Umbilical cord (tissue), 2 donors: ENCODE data around the gene ROBO1. TPM values are rescaled to one million over a fixed set of nuclear protein-coding genes. Genes with fewer than 3 reads are reported as not detected.

Experiments used
- DNase-seq: peaks from one replicate; pipeline ENCODE4 v3.0.0-alpha.2; 2015; ENCODE audit warnings: low spot score
- total RNA-seq: library from RNA; depleted of rRNA; stranded (reverse); fragments of >200 nt; gene quantifications from one replicate; pipeline ENCODE4 v1.2.3, GENCODE V29; 2014; ENCODE audit warnings: low replicate concordance; ENCODE audit not compliant: insufficient read depth

Gene ROBO1
- total RNA-seq, 1 donor from 2014 or later: 27.9 TPM

DNA sequence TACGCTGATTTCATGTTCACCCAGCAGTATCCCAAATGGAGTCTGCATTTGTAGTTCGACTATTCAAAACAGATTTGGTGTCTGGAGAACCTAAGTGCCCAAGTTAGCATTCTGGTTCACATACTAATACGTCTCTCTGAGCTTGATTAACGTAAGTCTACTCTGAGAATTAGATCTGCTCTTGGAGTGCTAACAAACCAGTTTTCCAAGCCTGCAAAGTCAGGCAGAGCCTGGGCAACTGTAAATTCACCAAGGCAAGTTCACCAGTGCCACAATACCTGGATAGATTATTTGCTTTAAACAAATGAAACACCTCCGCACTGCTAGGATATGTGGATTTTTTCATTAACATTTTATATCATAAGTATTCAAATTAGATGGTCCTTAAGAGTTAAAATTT, 912.6 kb downstream of the ROBO1 start:
- no peak for DNase-seq

- DNase-seq: no peak
Measured at GRCh38 chr3:78848392-78849288, 919.2 kb downstream of the ROBO1 start.

- DNase-seq: no peak
Measured at GRCh38 chr3:78847603-78848002, 920.2 kb downstream of the ROBO1 start.

GRCh38 chr3:78847203-78847602, 920.6 kb downstream of the ROBO1 start:
- no peak for DNase-seq

- DNase-seq: peak; percentile 62
Measured at GRCh38 chr3:78846718-78847117, 921.1 kb downstream of the ROBO1 start.

DNA sequence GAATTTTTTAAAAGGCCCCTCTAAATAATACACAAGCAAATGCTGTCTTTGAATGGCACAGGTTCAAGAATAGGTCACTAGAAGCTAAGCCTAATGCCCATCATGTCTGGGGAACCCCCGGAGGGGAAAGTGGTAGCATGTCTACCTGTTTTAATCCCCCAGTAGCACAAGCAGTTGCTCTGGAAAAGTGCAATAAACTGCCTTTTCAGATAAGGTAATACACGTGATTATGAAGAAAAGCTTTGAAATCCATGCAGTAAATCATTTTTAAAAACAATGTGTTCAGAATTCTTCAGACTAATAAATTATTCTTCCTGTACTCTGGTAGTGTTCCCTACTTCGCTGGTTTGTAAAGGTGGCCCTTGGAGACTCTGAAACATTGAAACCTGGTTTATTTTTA, 922.2 kb downstream of the ROBO1 start:
- peak; percentile 15 for DNase-seq

DNA sequence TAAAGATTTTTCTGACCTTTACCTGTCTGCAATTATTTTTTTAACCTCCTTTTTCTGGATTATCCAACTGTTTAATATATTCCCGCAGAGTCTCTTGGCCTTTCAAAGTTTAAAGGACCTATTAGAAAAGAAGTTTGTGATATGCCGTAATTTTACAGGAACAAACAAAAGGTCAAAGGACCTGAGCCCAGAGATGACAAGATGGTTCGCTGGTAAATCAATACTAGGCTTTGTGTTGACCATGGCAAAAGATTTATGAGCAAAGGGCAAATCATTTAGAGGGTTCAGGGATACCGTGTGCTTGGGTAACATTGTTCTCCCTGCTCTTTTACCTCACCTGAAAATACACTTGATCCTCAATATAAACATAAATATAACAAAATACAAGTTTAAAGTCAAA, 923.5 kb downstream of the ROBO1 start:
- no peak for DNase-seq

DNA sequence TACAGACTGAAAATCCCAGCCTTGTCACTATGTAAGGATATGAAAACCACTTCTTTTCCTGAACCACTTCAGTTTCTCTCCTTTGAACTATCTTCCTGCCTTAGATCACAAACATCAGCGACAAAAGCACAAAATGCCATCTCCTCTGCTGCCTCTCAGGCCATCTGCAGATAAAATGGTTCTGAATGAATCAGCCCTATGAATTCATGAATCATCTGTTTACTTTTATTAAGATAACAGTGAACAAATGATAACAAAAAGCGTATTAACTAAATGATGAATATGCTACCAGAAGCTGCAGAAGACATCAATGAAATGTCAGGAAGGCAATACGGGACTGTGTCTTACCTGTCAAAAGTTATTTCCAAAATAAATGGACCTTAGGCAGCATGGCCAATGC, 928.1 kb downstream of the ROBO1 start:
- no peak for DNase-seq

DNA sequence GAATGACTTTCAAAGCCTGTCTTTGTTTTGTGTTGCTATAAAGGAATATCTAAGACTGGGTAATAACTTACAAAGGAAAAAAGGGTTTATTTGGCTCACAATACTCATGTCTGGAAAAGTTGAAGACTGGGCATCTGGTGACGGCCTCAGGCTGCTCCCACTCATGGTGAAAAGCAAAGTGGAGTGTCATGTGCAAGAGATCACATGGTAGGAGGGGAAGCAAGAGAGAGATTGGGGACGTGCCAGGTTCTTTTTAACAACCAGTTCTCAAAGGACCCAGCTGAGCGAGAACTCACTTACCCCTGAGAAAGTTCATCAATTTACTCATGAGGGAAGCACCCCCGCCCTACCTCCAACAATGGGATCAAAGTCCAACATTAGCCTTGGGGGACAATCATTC, 929.4 kb downstream of the ROBO1 start:
- DNase-seq: no peak

DNA sequence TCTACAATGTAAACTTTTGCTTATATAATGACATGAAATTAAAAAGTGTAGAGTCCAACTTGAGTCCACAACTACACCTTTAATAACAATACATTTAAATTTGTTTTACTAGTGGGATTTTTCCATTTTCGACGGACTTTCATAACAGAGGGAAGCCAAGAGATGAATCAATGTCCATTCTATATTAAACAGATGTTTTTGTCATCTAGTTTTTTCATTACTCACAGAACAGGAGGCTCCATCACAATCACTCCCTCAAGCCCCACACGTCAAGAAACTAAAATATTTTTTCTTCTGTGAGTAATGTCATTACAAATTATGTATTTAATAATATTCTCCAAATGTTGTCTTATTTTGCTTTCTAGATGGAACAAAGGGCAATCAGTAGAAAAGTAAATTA, 932.9 kb downstream of the ROBO1 start:
- DNase-seq: no peak

DNA sequence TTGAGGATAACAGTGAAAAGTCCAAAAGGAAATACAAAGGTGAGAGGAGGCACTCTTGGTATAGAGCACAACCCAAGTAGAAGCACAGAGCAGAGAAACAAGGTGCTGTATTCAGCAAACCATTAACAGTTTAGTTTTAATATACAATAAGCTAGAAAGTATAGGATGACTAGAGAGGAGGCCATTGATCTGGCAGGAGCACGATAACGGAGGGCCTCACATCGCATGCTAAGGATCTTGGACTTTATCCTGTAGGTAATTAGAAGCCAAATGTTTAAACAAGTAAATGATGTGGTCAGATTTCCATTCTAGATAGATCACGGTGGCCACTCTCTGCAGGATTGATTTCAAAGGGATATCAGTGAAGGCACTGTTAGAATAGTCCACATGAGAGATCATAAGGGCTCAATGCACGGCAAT, 935.0 kb downstream of the ROBO1 start:
- no peak for DNase-seq

- no peak for DNase-seq
Measured at GRCh38 chr3:78831446-78831972, 936.3 kb downstream of the ROBO1 start.

DNA sequence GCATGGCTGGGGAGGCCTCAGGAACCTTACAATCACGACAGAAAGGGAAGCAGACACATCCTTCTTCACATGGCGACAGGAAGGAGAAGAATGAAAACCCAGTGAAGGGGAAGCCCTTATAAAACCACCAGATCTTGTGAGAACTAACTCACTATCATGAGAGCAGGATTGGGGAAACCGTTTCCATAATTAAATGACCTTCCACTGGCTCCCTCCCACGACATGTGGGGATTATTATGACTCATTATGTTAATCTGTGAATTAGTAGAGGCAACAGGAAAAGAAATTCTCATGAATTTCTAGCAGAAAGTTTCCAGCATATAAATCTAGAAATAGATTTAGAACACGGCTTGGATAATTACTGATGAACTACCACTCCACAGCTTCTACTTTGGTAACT, 937.3 kb downstream of the ROBO1 start:
- no peak for DNase-seq

DNA sequence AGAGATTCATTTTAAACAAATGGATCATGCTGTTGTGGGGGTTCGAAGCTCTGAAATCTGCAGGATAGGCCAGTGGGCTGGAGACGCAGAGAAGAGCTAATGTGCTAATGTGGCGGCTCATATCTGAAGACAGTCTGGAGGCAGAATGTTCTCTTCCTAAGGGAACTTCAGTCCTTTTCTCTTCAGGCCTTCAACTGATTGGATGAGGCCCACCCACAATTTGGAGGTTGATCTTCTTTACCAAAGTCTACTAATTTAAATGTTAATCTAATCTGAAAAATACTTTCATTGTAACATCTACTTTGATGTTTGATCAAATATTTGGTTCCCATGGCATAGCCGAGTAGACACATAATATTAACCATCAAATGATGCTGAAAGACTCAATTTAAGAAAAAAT, 940.2 kb downstream of the ROBO1 start:
- no peak for DNase-seq

DNA sequence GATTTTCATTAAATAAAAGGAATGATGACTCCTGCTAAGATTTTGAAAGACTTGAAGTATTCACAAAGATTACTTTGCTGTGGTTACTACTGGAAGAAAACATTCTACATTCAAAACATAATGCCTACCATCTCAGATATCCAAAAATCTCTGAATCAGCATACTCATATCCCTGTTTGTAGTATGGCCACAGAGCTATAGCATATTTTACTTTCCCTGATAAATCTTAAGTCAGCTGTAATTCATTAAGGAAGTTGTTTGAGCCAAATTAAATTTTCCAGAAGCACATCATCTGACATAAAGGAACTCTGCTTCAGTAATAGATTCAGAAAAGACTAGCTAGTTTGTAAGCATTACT, 942.0 kb downstream of the ROBO1 start:
- no peak for DNase-seq

GRCh38 chr3:78825118-78825857, 942.5 kb downstream of the ROBO1 start:
- DNase-seq: no peak

GRCh38 chr3:78823859-78824258, 943.9 kb downstream of the ROBO1 start:
- peak; percentile 37 for DNase-seq

DNA sequence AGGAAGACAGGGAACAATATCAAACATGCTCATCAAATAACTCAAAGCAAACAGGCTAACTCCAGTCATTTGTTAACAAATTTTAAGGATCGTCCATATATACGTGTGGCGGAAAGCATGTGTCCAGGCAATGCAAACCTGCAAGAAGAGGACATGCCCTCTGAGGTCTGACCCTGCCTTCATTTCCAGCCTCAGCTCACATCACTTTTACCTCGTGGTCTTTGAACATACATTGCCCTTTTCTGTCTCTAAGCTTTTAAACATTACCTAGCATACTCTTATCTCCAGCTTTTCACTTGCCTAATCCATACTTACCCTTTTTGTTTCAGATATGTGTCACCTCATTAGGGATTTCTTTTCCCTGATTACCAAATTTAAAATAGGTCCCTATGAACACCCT, 944.4 kb downstream of the ROBO1 start:
- no peak for DNase-seq

- DNase-seq: no peak
Measured at GRCh38 chr3:78822726-78823125, 945.1 kb downstream of the ROBO1 start.

DNA sequence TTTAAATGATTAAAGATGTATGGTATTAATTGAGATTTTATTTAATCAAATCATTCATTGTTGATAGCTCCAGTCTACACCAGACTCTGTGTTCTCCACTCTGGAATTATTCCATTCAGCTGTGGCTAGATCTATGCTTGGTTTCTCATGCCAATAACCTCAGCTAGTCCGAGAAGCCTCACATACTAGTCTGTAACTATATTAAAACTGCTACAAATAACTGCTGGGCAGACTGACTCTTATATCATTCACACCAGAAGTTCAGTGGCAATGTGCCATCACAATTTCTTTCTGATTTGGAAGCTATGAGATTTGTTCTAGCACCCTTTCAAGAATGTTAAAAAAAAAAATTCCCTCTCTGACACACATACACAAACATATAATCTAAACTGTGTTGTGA, 947.3 kb downstream of the ROBO1 start:
- no peak for DNase-seq

DNA sequence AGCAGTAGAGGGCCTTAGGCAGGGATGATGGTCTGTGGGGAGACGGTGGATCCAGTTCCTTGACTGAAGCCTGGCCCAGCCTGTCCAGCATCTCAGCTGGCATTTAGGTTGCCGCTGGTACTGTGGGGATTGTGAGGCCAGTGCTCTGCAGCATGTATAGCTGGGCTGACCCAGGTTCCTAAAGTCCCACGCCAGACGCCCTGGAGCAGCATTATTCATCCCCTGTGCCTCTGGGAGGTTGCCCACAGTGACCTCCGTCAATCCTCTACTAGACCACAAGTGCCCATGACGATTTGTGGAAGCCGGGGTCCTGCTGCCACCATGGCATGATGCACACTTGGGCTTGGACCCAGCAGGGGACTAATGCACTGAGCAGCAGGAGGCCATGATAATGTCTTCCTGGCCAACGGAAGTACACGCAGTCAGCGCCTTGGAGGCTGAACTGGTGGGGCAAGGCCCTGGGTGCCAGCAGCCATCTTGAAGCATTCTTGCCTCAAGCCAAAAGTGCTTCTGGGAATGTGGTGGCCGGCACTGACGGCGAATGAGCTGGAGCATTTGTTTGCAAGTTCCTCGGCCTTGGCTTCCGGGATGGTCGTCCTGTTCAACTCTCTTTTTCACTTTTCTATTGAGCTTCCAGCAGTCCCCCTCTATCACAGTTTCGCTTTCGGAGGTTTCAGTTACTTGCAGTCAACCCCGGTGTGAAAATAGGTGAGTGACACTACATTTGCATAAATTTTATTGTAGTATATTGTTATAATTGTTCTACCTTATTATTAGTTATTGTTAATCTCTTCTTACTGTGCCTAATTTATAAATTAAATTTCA, 949.4 kb downstream of the ROBO1 start:
- DNase-seq: no peak
